Fibroblast of skin of abdomen (primary cell): Measurements from ENCODE around the gene RBM3. TPM values are rescaled to one million over a fixed set of nuclear protein-coding genes. Genes with fewer than 3 reads are reported as not detected.
A peak's percentile ranks its signal among the peaks of the same experiment; 100 is the strongest.
"Not testable (repeated sequence)": the region's sequence is repeated elsewhere in the genome, so short reads cannot be mapped to it uniquely, and the experiment has no call there.

Experiments
- DNase-seq: peaks from one replicate; pipeline ENCODE4 v3.0.0-alpha.2; 2013
- polyA plus RNA-seq, 2 experiments: library from polyadenylated mRNA; unstranded; fragments of 120-200 nt; gene quantifications; one replicate each; pipeline ENCODE4 v1.2.1, GENCODE V29; 2013; ENCODE audit not compliant: insufficient read length in 2 of 2

RBM3 gene
- polyA plus RNA-seq (2013, experiment 1 of 2; ENCODE audit: insufficient read length), result 438 TPM
- polyA plus RNA-seq (2013, experiment 2 of 2; ENCODE audit: insufficient read length), result 417 TPM

- peak; percentile 95 for DNase-seq
Measured at GRCh38 chrX:48574270-48575266, at the start of gene RBM3. RBM3 (plus strand) TSS chrX:48574484; CDS start chrX:48575181, 697 bp downstream.

- DNase-seq, result peak; percentile 24
Measured at GRCh38 chrX:48525853-48526252, 48.4 kb upstream of the RBM3 start.

GRCh38 chrX:48530736-48531135 is 43.5 kb upstream of the RBM3 start:
- peak; percentile 21 for DNase-seq

- peak; percentile 48 for DNase-seq
Measured at GRCh38 chrX:48531358-48531959, 42.8 kb upstream of the RBM3 start.

GRCh38 chrX:48532161-48532560 is 42.1 kb upstream of the RBM3 start:
- DNase-seq, result no peak

GRCh38 chrX:48533165-48533564 is 41.1 kb upstream of the RBM3 start:
- DNase-seq, result no peak

GRCh38 chrX:48538641-48539344 is 35.5 kb upstream of the RBM3 start:
- no peak for DNase-seq

- peak; percentile 97 for DNase-seq
Measured at GRCh38 chrX:48539345-48540027, 34.8 kb upstream of the RBM3 start, which contains the start of gene TBC1D25. TBC1D25 (plus strand) TSS chrX:48539714; CDS start chrX:48539798, 84 bp downstream.

- peak; percentile 14 for DNase-seq
Measured at GRCh38 chrX:48540028-48540375, 34.3 kb upstream of the RBM3 start.

GRCh38 chrX:48540480-48540879 is 33.8 kb upstream of the RBM3 start:
- no peak for DNase-seq

- DNase-seq, result no peak
Measured at GRCh38 chrX:48541140-48541814, 33.0 kb upstream of the RBM3 start.

- no peak for DNase-seq
Measured at GRCh38 chrX:48548871-48549270, 25.4 kb upstream of the RBM3 start.

GRCh38 chrX:48555731-48556325 is 18.5 kb upstream of the RBM3 start:
- DNase-seq, result not testable (repeated sequence)

- DNase-seq, result peak; percentile 59
Measured at GRCh38 chrX:48558271-48558670, 16.0 kb upstream of the RBM3 start.

GRCh38 chrX:48559636-48560035 is 14.6 kb upstream of the RBM3 start:
- DNase-seq, result no peak

- DNase-seq, result no peak
Measured at GRCh38 chrX:48560056-48560455, 14.2 kb upstream of the RBM3 start.

- no peak for DNase-seq
Measured at GRCh38 chrX:48560681-48561080, 13.6 kb upstream of the RBM3 start.

GRCh38 chrX:48569958-48570357 is 4.3 kb upstream of the RBM3 start:
- no peak for DNase-seq

GRCh38 chrX:48573690-48574269 is 504 bp upstream of the RBM3 start:
- no peak for DNase-seq

- no peak for DNase-seq
Measured at GRCh38 chrX:48575642-48576041, 1.4 kb downstream of the RBM3 start.

- no peak for DNase-seq
Measured at GRCh38 chrX:48576108-48576507, 1.8 kb downstream of the RBM3 start.
